HepG2 (cell line): ENCODE results near the gene PRKCZ. TPM values are rescaled to one million over a fixed set of nuclear protein-coding genes. Genes with fewer than 3 reads are reported as not detected.

Experiments used
- CHD2 ChIP-seq: IDR thresholded peaks from 2 replicates; pipeline ENCODE4 v1.6.1; 2011; ENCODE audit warnings: low read depth, low read length, improper control_type of control experiment
- ESRRA ChIP-seq: sonication (generic); formaldehyde crosslinking; IDR thresholded peaks from 2 replicates; pipeline ENCODE4 v1.5.1; 2020; ENCODE audit warnings: mild to moderate bottlenecking, low read depth, missing genetic modification reagents
- FOXC1 ChIP-seq: sonication (generic); formaldehyde crosslinking; IDR thresholded peaks from 2 replicates; pipeline ENCODE4 v1.8.0; 2022; ENCODE audit warnings: mild to moderate bottlenecking, missing genetic modification reagents, borderline replicate concordance
- MZF1 ChIP-seq: sonication (generic); formaldehyde crosslinking; IDR thresholded peaks from 2 replicates; pipeline ENCODE4 v1.8.1; 2023; ENCODE audit warnings: mild to moderate bottlenecking, missing genetic modification reagents, borderline replicate concordance
- NPAS2 ChIP-seq: sonication (generic); formaldehyde crosslinking; IDR thresholded peaks from 2 replicates; pipeline ENCODE4 v1.8.0; 2022; ENCODE audit warnings: mild to moderate bottlenecking, missing genetic modification reagents, borderline replicate concordance
- NR2F2 ChIP-seq: IDR thresholded peaks from 2 replicates; pipeline ENCODE4 v1.6.1; 2012; ENCODE audit warnings: low read depth, inconsistent platforms, borderline replicate concordance
- POLR2AphosphoS5 ChIP-seq: IDR thresholded peaks from 2 replicates; pipeline ENCODE4 v1.6.1; 2012; ENCODE audit warnings: low read depth, low read length
- SALL1 ChIP-seq: sonication (generic); formaldehyde crosslinking; IDR thresholded peaks from 2 replicates; pipeline ENCODE4 v1.8.0; 2022; ENCODE audit warnings: mild to moderate bottlenecking, missing genetic modification reagents
- SNAPC5 ChIP-seq: sonication (generic); formaldehyde crosslinking; IDR thresholded peaks from 2 replicates; pipeline ENCODE4 v1.8.1; 2023; ENCODE audit warnings: mild to moderate bottlenecking, missing genetic modification reagents, borderline replicate concordance
- ZFX ChIP-seq: sonication (generic); formaldehyde crosslinking; IDR thresholded peaks from 2 replicates; pipeline ENCODE4 v1.4.0; 2020; ENCODE audit warnings: mild to moderate bottlenecking, low read depth, missing genetic modification reagents, moderate library complexity
- ZNF136 ChIP-seq: sonication (generic); formaldehyde crosslinking; IDR thresholded peaks from 2 replicates; pipeline ENCODE4 v1.8.1; 2022; ENCODE audit warnings: low read depth, mild to moderate bottlenecking, moderate library complexity, missing genetic modification reagents
- ZNF430 ChIP-seq: sonication (generic); formaldehyde crosslinking; IDR thresholded peaks from 2 replicates; pipeline ENCODE4 v1.9.0; 2021; ENCODE audit warnings: mild to moderate bottlenecking, missing genetic modification reagents
- ZNF484 ChIP-seq: sonication (generic); formaldehyde crosslinking; IDR thresholded peaks from 2 replicates; pipeline ENCODE4 v1.5.1; 2020; ENCODE audit warnings: mild to moderate bottlenecking, low read depth, missing genetic modification reagents, borderline replicate concordance
- polyA plus RNA-seq, 8 experiments: library from polyadenylated mRNA; depleted of rRNA in 3 of 8; stranded (reverse) in 7 of 8; unstranded in 1 of 8; fragments of >200 nt; fragmentation: Illumina TruSeq in 4 of 8; extraction: Trizol in 4 of 8; gene quantifications; 2 replicates each; pipeline versions ENCODE4 v1.2.1 to v1.2.3, GENCODE V29; 2011 to 2016; ENCODE audit warnings: low read depth in 4 of 8, missing spikeins in 1 of 8, mixed read lengths in 1 of 8; ENCODE audit not compliant: insufficient read depth in 1 of 8
- total RNA-seq, 5 experiments: library from RNA; depleted of rRNA; stranded (reverse); fragments of >200 nt; fragmentation: Illumina TruSeq; extraction: Trizol; gene quantifications; 2 replicates each; pipeline ENCODE4 v1.2.3, GENCODE V29; 2016; ENCODE audit warnings: low read depth in 1 of 5
- TF ChIP-seq, protein P1 (sequence below): sonication (generic); formaldehyde crosslinking; IDR thresholded peaks from 2 replicates; pipeline ENCODE4 v1.5.0; 2020; ENCODE audit warnings: missing genetic modification reagents
- TF ChIP-seq, protein P2 (sequence below): sonication (generic); formaldehyde crosslinking; IDR thresholded peaks from 2 replicates; pipeline ENCODE4 v1.5.1; 2020; ENCODE audit warnings: missing genetic modification reagents, mild to moderate bottlenecking, borderline replicate concordance
- TF ChIP-seq, protein P3 (sequence below): sonication (generic); formaldehyde crosslinking; IDR thresholded peaks from one replicate; pipeline ENCODE4 v1.5.1; 2020; ENCODE audit warnings: mild to moderate bottlenecking, missing genetic modification reagents; ENCODE audit errors: not compliant biosample characterization

Gene PRKCZ
- total and polyA plus RNA-seq, 2 of the 13 experiments (the other 11 are each of a cell fraction or from before 2014, with no cell fraction given): 34.7 to 85.2 TPM

DNA sequence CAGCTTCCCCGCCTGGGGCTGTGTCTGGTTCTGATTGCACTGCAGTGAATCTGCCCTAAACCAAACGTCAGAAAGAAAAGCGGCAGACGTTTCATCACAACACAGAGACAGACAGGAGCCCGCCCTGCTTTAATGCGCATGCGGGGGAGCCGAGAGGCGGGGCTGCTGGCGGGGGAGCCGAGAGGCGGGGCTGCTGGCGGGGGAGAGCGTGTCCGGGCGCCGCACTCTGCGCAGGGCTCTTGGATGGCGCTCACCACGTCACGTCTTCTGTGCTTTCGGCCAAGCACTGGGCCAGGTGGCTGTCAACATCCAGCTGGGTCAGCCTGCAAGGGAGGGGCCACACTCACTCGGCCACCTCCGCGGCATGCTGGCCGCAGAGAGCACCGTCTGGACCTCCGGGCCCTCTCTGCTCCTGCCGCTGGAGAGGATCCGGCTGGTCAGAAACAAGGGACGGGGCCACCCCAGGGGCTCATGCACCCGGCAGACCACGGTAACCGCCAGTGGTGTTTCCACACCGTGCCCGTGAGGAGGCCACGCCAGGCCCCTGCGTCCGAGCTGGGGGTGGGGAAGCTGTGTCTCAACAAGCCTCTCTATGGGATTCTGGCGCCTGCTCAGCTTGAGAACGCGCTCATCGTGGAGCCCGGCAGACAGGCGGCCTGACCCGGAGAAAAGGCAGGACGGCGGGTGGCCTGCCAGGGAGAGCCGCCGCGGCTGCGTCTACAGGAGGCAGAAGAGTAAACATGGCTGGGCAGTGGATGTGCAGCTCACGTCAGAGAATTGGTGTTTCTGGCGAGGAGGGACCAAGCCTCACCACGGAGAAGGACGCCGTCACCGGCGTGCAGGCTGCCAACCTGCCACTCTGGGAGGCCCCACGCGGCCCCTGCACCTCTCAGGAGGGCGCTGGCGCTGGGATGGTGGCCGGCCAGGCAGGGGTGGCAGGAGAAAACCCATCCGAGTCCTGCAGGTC is 139.5 kb downstream of the PRKCZ start (continued):
- TF ChIP-seq, protein P1, sequence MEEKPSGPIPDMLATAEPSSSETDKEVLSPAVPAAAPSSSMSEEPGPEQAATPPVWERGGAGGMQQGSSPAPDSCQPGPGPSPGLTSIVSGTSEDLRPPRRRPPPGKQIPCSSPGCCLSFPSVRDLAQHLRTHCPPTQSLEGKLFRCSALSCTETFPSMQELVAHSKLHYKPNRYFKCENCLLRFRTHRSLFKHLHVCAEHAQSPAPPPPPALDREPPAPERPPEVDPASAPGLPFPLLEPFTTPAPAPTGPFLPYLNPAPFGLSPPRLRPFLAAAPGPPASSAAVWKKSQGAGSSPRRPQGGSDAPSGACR: 0 out of 2 replicates have a peak, but pooled peaks have one; percentile 71
- TF ChIP-seq FOXC1 (CRISPR knock-in tag) (peak; percentile 21; the same call in 1 of the 2 replicates), ESRRA (CRISPR knock-in tag) (0 out of 2 replicates have a peak, but pooled peaks have one; percentile 50), NR2F2 (no peak), ZNF484 (no peak), ZNF136 (CRISPR knock-in tag) (0 out of 2 replicates have a peak, but pooled peaks have one; percentile 74), ZNF430 (peak; percentile 83), SNAPC5 (CRISPR knock-in tag) (no peak), SALL1 (CRISPR knock-in tag) (peak; percentile 80), CHD2 (0 out of 2 replicates have a peak, but pooled peaks have one; percentile 14), POLR2AphosphoS5 (peak; percentile 65), MZF1 (0 out of 2 replicates have a peak, but pooled peaks have one; percentile 81), ZFX (CRISPR knock-in tag) (peak; percentile 78), NPAS2 (no peak)
- TF ChIP-seq, protein P2, sequence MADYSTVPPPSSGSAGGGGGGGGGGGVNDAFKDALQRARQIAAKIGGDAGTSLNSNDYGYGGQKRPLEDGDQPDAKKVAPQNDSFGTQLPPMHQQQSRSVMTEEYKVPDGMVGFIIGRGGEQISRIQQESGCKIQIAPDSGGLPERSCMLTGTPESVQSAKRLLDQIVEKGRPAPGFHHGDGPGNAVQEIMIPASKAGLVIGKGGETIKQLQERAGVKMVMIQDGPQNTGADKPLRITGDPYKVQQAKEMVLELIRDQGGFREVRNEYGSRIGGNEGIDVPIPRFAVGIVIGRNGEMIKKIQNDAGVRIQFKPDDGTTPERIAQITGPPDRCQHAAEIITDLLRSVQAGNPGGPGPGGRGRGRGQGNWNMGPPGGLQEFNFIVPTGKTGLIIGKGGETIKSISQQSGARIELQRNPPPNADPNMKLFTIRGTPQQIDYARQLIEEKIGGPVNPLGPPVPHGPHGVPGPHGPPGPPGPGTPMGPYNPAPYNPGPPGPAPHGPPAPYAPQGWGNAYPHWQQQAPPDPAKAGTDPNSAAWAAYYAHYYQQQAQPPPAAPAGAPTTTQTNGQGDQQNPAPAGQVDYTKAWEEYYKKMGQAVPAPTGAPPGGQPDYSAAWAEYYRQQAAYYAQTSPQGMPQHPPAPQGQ (CRISPR knock-in tag): no peak
- TF ChIP-seq, protein P3, sequence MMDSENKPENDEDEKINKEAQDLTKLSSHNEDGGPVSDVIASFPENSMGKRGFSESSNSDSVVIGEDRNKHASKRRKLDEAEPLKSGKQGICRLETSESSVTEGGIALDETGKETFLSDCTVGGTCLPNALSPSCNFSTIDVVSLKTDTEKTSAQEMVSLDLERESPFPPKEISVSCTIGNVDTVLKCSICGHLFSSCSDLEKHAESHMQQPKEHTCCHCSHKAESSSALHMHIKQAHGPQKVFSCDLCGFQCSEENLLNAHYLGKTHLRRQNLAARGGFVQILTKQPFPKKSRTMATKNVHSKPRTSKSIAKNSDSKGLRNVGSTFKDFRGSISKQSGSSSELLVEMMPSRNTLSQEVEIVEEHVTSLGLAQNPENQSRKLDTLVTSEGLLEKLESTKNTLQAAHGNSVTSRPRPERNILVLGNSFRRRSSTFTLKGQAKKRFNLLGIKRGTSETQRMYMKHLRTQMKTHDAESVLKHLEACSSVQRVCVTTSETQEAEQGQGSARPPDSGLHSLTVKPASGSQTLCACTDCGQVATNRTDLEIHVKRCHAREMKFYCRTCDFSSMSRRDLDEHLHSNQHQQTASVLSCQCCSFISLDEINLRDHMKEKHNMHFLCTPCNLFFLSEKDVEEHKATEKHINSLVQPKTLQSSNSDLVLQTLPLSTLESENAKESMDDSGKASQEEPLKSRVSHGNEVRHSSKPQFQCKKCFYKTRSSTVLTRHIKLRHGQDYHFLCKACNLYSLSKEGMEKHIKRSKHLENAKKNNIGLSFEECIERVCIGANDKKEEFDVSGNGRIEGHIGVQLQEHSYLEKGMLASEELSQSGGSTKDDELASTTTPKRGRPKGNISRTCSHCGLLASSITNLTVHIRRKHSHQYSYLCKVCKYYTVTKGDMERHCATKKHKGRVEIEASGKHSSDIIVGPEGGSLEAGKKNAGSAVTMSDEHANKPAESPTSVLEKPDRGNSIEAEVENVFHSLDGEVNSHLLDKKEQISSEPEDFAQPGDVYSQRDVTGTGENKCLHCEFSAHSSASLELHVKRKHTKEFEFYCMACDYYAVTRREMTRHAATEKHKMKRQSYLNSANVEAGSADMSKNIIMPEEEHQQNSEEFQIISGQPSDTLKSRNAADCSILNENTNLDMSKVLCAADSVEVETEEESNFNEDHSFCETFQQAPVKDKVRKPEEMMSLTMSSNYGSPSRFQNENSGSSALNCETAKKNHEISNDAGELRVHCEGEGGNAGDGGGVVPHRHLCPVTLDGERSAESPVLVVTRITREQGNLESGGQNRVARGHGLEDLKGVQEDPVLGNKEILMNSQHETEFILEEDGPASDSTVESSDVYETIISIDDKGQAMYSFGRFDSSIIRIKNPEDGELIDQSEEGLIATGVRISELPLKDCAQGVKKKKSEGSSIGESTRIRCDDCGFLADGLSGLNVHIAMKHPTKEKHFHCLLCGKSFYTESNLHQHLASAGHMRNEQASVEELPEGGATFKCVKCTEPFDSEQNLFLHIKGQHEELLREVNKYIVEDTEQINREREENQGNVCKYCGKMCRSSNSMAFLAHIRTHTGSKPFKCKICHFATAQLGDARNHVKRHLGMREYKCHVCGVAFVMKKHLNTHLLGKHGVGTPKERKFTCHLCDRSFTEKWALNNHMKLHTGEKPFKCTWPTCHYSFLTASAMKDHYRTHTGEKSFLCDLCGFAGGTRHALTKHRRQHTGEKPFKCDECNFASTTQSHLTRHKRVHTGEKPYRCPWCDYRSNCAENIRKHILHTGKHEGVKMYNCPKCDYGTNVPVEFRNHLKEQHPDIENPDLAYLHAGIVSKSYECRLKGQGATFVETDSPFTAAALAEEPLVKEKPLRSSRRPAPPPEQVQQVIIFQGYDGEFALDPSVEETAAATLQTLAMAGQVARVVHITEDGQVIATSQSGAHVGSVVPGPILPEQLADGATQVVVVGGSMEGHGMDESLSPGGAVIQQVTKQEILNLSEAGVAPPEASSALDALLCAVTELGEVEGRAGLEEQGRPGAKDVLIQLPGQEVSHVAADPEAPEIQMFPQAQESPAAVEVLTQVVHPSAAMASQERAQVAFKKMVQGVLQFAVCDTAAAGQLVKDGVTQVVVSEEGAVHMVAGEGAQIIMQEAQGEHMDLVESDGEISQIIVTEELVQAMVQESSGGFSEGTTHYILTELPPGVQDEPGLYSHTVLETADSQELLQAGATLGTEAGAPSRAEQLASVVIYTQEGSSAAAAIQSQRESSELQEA (CRISPR knock-in tag): peak; percentile 81
